Duodenal mucosa (tissue), 2 donors: Measurements from ENCODE around the gene LHPP.

Source experiments
- H3K27ac ChIP-seq: one replicate; pipeline ENCODE4 v1.7.0; 2013; ENCODE audit warnings: low read depth, low read length
- H3K27me3 ChIP-seq, 2 donors: one replicate each; pipeline ENCODE4 v1.7.0; 2013; ENCODE audit warnings: low read length in 2 of 2, control low read depth in 1 of 2; ENCODE audit not compliant: insufficient read depth in 2 of 2, control insufficient read depth in 1 of 2
- H3K36me3 ChIP-seq, 2 donors: one replicate each; pipeline ENCODE4 v1.7.0; 2013; ENCODE audit warnings: low read length in 2 of 2, control low read depth in 1 of 2; ENCODE audit not compliant: insufficient read depth in 2 of 2, control insufficient read depth in 1 of 2
- H3K4me1 ChIP-seq, 2 donors: one replicate each; pipeline ENCODE4 v1.7.0; 2013; ENCODE audit warnings: low read length in 2 of 2, control low read depth in 1 of 2; ENCODE audit not compliant: insufficient read depth in 2 of 2, control insufficient read depth in 1 of 2
- H3K4me3 ChIP-seq, 2 donors: one replicate each; pipeline ENCODE4 v1.7.0; 2013; ENCODE audit warnings: low read length in 2 of 2, low read depth in 1 of 2
- H3K9ac ChIP-seq, 2 donors: one replicate each; pipeline ENCODE4 v1.7.0; 2013; ENCODE audit warnings: low read length in 2 of 2, low read depth in 1 of 2
- H3K9me3 ChIP-seq, 2 donors: one replicate each; pipeline ENCODE4 v1.7.0; 2013; ENCODE audit warnings: low read length in 2 of 2, control low read depth in 1 of 2; ENCODE audit not compliant: control insufficient read depth in 1 of 2

Gene LHPP

GRCh38 chr10:124621637-124622036 is 160.0 kb downstream of the LHPP start:
- Histone ChIP-seq H3K27me3 (no peaks in the 10 kb centered on the region), H3K4me3 (no peak overlapping the region), H3K27ac (no peak overlapping the region), H3K9me3 (no peaks in the 10 kb centered on the region), H3K4me1 (peaks cover 4 to 16% of the 10 kb centered on the region in 2 donors), H3K36me3 (peaks cover 10 to 63% of the 10 kb centered on the region in 2 donors), H3K9ac (no peak overlapping the region)

GRCh38 chr10:124622158-124622557 is 160.5 kb downstream of the LHPP start:
- H3K9ac ChIP-seq: no peak overlapping the region
- no peaks in the 10 kb centered on the region for H3K27me3 ChIP-seq
- no peaks in the 10 kb centered on the region for H3K9me3 ChIP-seq
- H3K36me3 ChIP-seq: peaks cover 10 to 59% of the 10 kb centered on the region in 2 donors
- H3K4me3 ChIP-seq: no peak overlapping the region
- H3K4me1 ChIP-seq: peaks cover 9 to 21% of the 10 kb centered on the region in 2 donors
- H3K27ac ChIP-seq: no peak overlapping the region

DNA sequence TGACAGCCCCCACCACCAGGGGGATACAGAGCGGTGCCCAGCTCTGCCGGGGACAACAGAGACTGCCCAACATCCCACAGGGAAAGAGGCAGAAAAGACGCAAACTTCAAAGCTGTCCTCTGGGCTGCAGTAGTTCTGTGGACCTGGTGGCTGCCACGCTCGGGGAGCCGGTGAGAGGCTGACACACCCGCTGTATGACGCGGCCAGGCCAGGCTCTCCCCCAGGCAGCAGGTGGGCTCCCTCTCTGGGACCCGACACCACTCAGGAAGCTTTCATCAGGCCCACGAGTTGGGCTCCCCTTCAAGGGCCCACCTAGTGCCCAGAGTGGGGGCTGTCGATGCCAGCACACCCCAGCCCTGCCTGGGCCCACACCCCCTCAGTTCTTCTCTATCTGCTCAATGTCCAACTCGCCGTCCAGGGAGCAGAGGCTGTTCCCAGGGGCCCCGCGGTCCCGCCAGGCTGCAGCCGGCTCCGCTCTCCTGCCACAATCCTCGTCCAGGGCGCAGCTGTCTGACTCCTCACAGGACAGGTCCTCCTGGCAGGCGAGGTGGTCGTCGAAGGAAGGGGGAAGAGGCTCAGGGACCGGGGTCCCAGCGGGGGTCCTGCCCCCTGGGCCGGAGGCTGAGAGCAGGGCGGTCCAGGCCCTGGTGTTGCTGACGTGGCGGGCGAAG is 161.4 kb downstream of the LHPP start:
- Histone ChIP-seq H3K27me3 (no peaks in the 10 kb centered on the region), H3K9ac (no peak overlapping the region), H3K27ac (no peak overlapping the region), H3K36me3 (peaks cover 10 to 55% of the 10 kb centered on the region in 2 donors), H3K4me3 (no peak overlapping the region), H3K4me1 (peaks cover 17 to 29% of the 10 kb centered on the region in 2 donors), H3K9me3 (no peaks in the 10 kb centered on the region)

GRCh38 chr10:124624006-124624405 is 162.4 kb downstream of the LHPP start:
- Histone ChIP-seq H3K4me3 (no peak overlapping the region), H3K27me3 (no peaks in the 10 kb centered on the region), H3K4me1 (peaks cover 26 to 39% of the 10 kb centered on the region in 2 donors), H3K27ac (no peak overlapping the region), H3K9me3 (no peaks in the 10 kb centered on the region), H3K36me3 (peaks cover 10 to 46% of the 10 kb centered on the region in 2 donors), H3K9ac (no peak overlapping the region)

DNA sequence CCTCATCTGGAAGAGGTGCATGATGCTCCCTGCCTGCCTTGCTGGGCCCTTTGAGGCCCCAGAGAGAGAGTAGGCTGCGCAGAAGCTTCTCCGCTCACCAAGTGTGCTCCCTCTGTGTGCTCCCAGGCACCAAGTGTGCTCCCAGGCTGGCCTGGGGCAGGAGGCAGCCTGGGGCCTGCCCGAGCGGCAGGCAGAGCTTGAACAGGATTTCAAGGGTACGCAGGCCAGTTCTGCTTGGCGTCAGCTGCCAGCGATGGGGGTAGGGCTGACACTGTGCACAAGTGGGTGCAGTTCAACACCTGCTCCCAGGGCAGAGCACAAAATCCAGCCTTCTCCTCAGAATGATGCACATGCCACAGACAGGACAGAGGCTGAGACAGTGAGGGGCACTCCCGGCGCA is 162.8 kb downstream of the LHPP start:
- Histone ChIP-seq H3K27me3 (no peaks in the 10 kb centered on the region), H3K4me3 (no peak overlapping the region), H3K4me1 (peaks cover 26 to 43% of the 10 kb centered on the region in 2 donors), H3K9ac (no peak overlapping the region), H3K36me3 (peaks cover 10 to 44% of the 10 kb centered on the region in 2 donors), H3K9me3 (no peaks in the 10 kb centered on the region), H3K27ac (no peak overlapping the region)

GRCh38 chr10:124624895-124625294 is 163.3 kb downstream of the LHPP start:
- no peaks in the 10 kb centered on the region for H3K9me3 ChIP-seq
- H3K27me3 ChIP-seq: no peaks in the 10 kb centered on the region
- H3K36me3 ChIP-seq: peaks cover 10 to 44% of the 10 kb centered on the region in 2 donors
- H3K4me3 ChIP-seq: no peak overlapping the region
- no peak overlapping the region for H3K27ac ChIP-seq
- H3K9ac ChIP-seq: no peak overlapping the region
- H3K4me1 ChIP-seq: peaks cover 26 to 43% of the 10 kb centered on the region in 2 donors

DNA sequence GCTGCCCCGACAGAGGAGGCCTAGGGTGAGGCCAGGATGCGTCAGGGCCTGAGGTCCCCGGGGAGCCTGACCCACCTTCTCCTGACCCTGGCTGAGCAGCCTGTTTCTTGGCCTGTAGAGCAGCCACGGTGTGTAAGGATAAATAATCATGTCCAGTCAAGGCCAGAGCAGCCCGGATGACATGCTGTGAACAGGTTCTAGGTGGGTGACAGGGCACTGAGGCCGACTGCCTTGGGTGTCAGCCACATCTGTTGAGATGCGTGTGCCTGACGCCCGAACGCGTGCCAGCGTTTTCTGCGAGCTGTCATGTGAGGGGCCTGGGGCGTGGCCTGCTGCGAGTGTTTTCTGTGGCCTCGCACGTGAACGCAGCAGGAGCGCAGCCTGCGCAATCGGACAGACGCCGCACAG is 164.2 kb downstream of the LHPP start:
- Histone ChIP-seq H3K4me1 (peaks cover 26 to 38% of the 10 kb centered on the region in 2 donors), H3K36me3 (peaks cover 10 to 42% of the 10 kb centered on the region in 2 donors), H3K27ac (no peak overlapping the region), H3K9ac (no peak overlapping the region), H3K27me3 (no peaks in the 10 kb centered on the region), H3K9me3 (no peaks in the 10 kb centered on the region), H3K4me3 (no peak overlapping the region)

DNA sequence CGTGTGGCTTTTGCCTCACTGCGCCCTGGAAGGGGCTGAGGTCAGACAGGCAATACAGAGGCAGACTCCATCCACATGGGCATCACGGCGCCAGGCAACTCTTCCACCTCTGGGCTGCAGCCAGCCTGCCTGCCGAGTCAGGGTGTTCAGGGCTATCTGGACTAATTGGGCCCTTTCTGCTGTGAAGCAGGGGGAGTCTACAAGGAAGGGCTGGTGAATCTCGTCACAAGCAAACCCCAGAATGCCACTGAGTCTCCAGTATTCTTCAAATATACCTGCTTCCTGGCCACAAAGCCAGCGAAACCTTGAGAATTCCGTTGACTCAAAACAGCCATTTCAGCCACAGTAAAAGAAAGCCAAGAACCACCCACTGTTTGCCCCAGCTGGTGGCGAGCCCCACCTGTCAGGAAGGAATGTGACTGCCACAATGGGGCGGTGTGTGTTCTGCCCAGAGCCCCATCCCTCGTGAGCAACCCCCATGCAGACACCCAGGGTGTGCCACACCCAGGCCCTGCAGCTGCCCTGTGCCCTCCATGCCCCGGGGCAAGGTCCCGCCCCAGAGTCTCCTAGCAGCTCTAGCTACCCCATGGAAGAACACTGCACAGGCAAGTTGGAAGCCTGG is 165.2 kb downstream of the LHPP start:
- Histone ChIP-seq H3K27ac (no peak overlapping the region), H3K4me3 (peak overlapping the region in 1 of 2 donors; percentile 3), H3K9me3 (no peaks in the 10 kb centered on the region), H3K9ac (peak overlapping the region; percentile 41 to 54), H3K36me3 (peaks cover 8 to 31% of the 10 kb centered on the region in 2 donors), H3K27me3 (no peaks in the 10 kb centered on the region), H3K4me1 (peaks cover 26 to 38% of the 10 kb centered on the region in 2 donors)

DNA sequence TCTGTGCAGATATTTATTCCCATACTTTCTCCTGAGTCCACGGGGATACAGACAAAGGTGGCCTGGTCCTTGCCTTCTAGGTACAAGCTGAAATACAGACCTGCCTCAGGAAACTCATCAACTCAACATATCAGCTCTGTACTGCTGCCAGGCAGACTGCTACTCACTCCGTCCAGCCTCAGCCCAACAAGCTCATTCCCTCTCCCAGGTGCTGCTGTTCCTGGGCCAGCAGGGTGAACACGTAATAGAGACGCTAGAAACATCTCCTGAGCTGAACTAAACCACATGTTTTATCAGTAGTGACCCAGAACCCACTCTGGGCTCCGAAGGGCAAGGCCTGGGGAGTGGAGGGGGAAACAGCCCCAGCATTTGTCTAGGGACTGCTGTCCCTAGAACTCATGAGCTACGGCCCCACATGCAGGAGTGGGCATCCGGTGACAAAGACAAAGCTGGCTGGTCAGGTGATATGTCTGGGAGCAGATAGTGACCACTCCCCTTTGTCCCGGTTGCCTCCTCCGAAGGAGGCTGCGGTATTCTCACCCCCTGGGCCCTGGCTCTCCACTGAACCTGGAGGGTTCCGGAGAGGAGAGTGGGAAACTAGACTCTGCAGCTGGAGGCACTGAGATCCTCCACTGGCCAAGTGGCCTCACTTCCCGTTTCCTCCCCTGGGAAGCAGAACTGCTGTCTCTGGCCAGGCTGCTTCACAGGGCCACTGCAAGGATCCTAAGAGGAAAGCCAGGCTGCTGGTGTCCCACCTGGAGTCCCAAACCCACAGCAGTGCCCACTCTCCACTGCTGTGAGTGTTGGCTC is 166.4 kb downstream of the LHPP start:
- Histone ChIP-seq H3K4me3 (no peak overlapping the region), H3K9me3 (no peaks in the 10 kb centered on the region), H3K4me1 (peaks cover 26 to 38% of the 10 kb centered on the region in 2 donors), H3K9ac (peak overlapping the region; percentile 41 to 54), H3K27ac (no peak overlapping the region), H3K36me3 (peaks cover 0 to 25% of the 10 kb centered on the region in 2 donors), H3K27me3 (no peaks in the 10 kb centered on the region)

GRCh38 chr10:124628676-124629021 is 167.0 kb downstream of the LHPP start:
- Histone ChIP-seq H3K9me3 (no peaks in the 10 kb centered on the region), H3K27ac (no peak overlapping the region), H3K36me3 (peaks cover 0 to 19% of the 10 kb centered on the region in 2 donors), H3K4me3 (no peak overlapping the region), H3K4me1 (peaks cover 26 to 38% of the 10 kb centered on the region in 2 donors), H3K9ac (peak overlapping the region in 1 of 2 donors; percentile 41), H3K27me3 (no peaks in the 10 kb centered on the region)
